Coronary artery (tissue), 2 donors: ENCODE measurements around the gene DDX51.

Source experiments
- DNase-seq: peaks from one replicate; pipeline ENCODE4 v3.0.0-alpha.2; 2017; ENCODE audit warnings: low spot score
- H3K27ac ChIP-seq, 2 donors: fragments of 200-600 bp; sonication (generic); one replicate each; pipeline ENCODE4 v1.5.1; 2016 to 2019
- H3K4me3 ChIP-seq: fragments of 200-600 bp; sonication (generic); 2 replicates; pipeline ENCODE4 v1.5.1; 2016; ENCODE audit warnings: mild to moderate bottlenecking, moderate library complexity
- CTCF ChIP-seq: fragments of 200-600 bp; sonication (generic); IDR thresholded peaks from one replicate; pipeline ENCODE4 v1.5.1; 2019; ENCODE audit warnings: antibody characterized with exemption

DDX51 gene

GRCh38 chr12:132146772-132147422, 2.8 kb upstream of the DDX51 start:
- no peak overlapping the region for H3K27ac ChIP-seq
- no peak for TF ChIP-seq CTCF
- no peak overlapping the region for H3K4me3 ChIP-seq
- no peak for DNase-seq

GRCh38 chr12:132146098-132146497, 2.0 kb upstream of the DDX51 start:
- Histone ChIP-seq H3K4me3 (no peak overlapping the region), H3K27ac (no peak overlapping the region)
- no peak for TF ChIP-seq CTCF
- DNase-seq, result no peak

GRCh38 chr12:132145334-132145733, 1.2 kb upstream of the DDX51 start:
- no peak for DNase-seq
- peak overlapping the region; percentile 93 for H3K4me3 ChIP-seq
- H3K27ac ChIP-seq, result no peak overlapping the region
- no peak for TF ChIP-seq CTCF

- TF ChIP-seq CTCF, result no peak
- DNase-seq, result no peak
- Histone ChIP-seq H3K27ac (peak overlapping the region; percentile 81 to 93), H3K4me3 (peak overlapping the region; percentile 93)
Measured at GRCh38 chr12:132144810-132145168, 670 bp upstream of the DDX51 start.

GRCh38 chr12:132143336-132144071, 615 bp downstream of the DDX51 start:
- Histone ChIP-seq H3K27ac (peak overlapping the region; percentile 44 to 93), H3K4me3 (peak overlapping the region; percentile 93)
- DNase-seq, result no peak
- TF ChIP-seq CTCF, result no peak

GRCh38 chr12:132142679-132143335, 1.3 kb downstream of the DDX51 start:
- Histone ChIP-seq H3K4me3 (peak overlapping the region; percentile 93), H3K27ac (no peak overlapping the region)
- no peak for DNase-seq
- TF ChIP-seq CTCF, result no peak
